SK-N-MC (cell line): ENCODE results near the gene MSL3.

Experiments used
- EZH2 ChIP-seq: fragments of 200-600 bp; sonication (generic); IDR thresholded peaks from one replicate; pipeline ENCODE4 v1.6.1; 2017; ENCODE audit warnings: antibody characterized with exemption
- POLR2AphosphoS5 ChIP-seq: IDR thresholded peaks from 2 replicates; pipeline ENCODE4 v1.6.1; 2012; ENCODE audit warnings: mild to moderate bottlenecking, low read depth, low read length, borderline replicate concordance

- TF ChIP-seq EZH2 = no peak
- no peak for TF ChIP-seq POLR2AphosphoS5
Observed at GRCh38 chrX:11759172-11759460, 1.1 kb downstream of the MSL3 start.
